ENCODE data around the gene GALR3. TPM values are rescaled to one million over a fixed set of nuclear protein-coding genes. Genes with fewer than 3 reads are reported as not detected.

GALR3 gene
- total RNA-seq, 1 experiment from 2014 or later, result not detected

GRCh38 chr22:37807410-37808293 is 15.5 kb upstream of the GALR3 start, which contains the start of gene GCAT:
Gene GCAT (plus strand): TSS chr22:37807934. CDS start chr22:37807968, 34 bp downstream.
- H3K4me1 ChIP-seq, result peaks cover 16% of the 10 kb centered on the region
- H3K36me3 ChIP-seq, result no peaks in the 10 kb centered on the region
- no peak within 1 kb of the TSS for H3K27ac ChIP-seq
- H3K4me3 ChIP-seq, result peak within 1 kb of the TSS; percentile 69
- DNase-seq, result peak; percentile 95 to 96
- H3K27me3 ChIP-seq, result no peaks in the 10 kb centered on the region
- no peaks in the 10 kb centered on the region for H3K9me3 ChIP-seq (replicated peaks)

- no peaks in the 10 kb centered on the region for H3K36me3 ChIP-seq
- peak in 1 of 2 experiments; percentile 17 for DNase-seq
- peak overlapping the region; percentile 69 for H3K4me3 ChIP-seq
- H3K4me1 ChIP-seq, result peaks cover 11% of the 10 kb centered on the region; the same call in 1 of the 2 replicates
- H3K9me3 ChIP-seq (replicated peaks), result no peaks in the 10 kb centered on the region
- H3K27ac ChIP-seq, result no peak overlapping the region
- H3K27me3 ChIP-seq, result no peaks in the 10 kb centered on the region
Observed at GRCh38 chr22:37808294-37808657, 14.9 kb upstream of the GALR3 start.

GRCh38 chr22:37809672-37810333 is 13.4 kb upstream of the GALR3 start:
- H3K9me3 ChIP-seq (replicated peaks), result no peaks in the 10 kb centered on the region
- no peaks in the 10 kb centered on the region for H3K27me3 ChIP-seq
- H3K36me3 ChIP-seq, result no peaks in the 10 kb centered on the region
- H3K4me1 ChIP-seq, result peaks cover 4% of the 10 kb centered on the region; the same call in 1 of the 2 replicates
- no peak overlapping the region for H3K4me3 ChIP-seq
- no peak for DNase-seq
- no peak overlapping the region for H3K27ac ChIP-seq

GRCh38 chr22:37811867-37812266 is 11.3 kb upstream of the GALR3 start:
- H3K27ac ChIP-seq, result no peak overlapping the region
- H3K9me3 ChIP-seq (replicated peaks), result no peaks in the 10 kb centered on the region
- DNase-seq, result no peak
- no peaks in the 10 kb centered on the region for H3K4me1 ChIP-seq
- H3K27me3 ChIP-seq, result no peaks in the 10 kb centered on the region
- no peak overlapping the region for H3K4me3 ChIP-seq
- no peaks in the 10 kb centered on the region for H3K36me3 ChIP-seq

- DNase-seq, result no peak
- Histone ChIP-seq H3K27ac (no peak overlapping the region), H3K27me3 (no peaks in the 10 kb centered on the region), H3K9me3 (replicated peaks) (no peaks in the 10 kb centered on the region), H3K4me3 (no peak overlapping the region), H3K4me1 (no peaks in the 10 kb centered on the region), H3K36me3 (no peaks in the 10 kb centered on the region)
Observed at GRCh38 chr22:37812869-37813678, 10.1 kb upstream of the GALR3 start.

- no peak overlapping the region for H3K27ac ChIP-seq
- H3K4me3 ChIP-seq, result no peak overlapping the region
- DNase-seq, result no peak
- no peaks in the 10 kb centered on the region for H3K4me1 ChIP-seq
- no peaks in the 10 kb centered on the region for H3K27me3 ChIP-seq
- H3K9me3 ChIP-seq (replicated peaks), result no peaks in the 10 kb centered on the region
- no peaks in the 10 kb centered on the region for H3K36me3 ChIP-seq
Observed at GRCh38 chr22:37815593-37815992, 7.6 kb upstream of the GALR3 start.

GRCh38 chr22:37816543-37817180 is 6.5 kb upstream of the GALR3 start:
- no peaks in the 10 kb centered on the region for H3K27me3 ChIP-seq
- H3K27ac ChIP-seq, result no peak overlapping the region
- no peaks in the 10 kb centered on the region for H3K9me3 ChIP-seq (replicated peaks)
- no peaks in the 10 kb centered on the region for H3K4me1 ChIP-seq
- DNase-seq, result no peak
- no peak overlapping the region for H3K4me3 ChIP-seq
- H3K36me3 ChIP-seq, result no peaks in the 10 kb centered on the region

- H3K4me3 ChIP-seq, result peak overlapping the region; percentile 53
- H3K4me1 ChIP-seq, result peaks cover 6% of the 10 kb centered on the region; the same call in 1 of the 2 replicates
- peak overlapping the region; percentile 77 for H3K27ac ChIP-seq
- DNase-seq, result peak; percentile 83 to 90
- no peaks in the 10 kb centered on the region for H3K27me3 ChIP-seq
- no peaks in the 10 kb centered on the region for H3K36me3 ChIP-seq
- H3K9me3 ChIP-seq (replicated peaks), result no peaks in the 10 kb centered on the region
Observed at GRCh38 chr22:37817705-37818408, 5.3 kb upstream of the GALR3 start.

GRCh38 chr22:37818409-37819104 is 4.6 kb upstream of the GALR3 start:
- H3K27ac ChIP-seq, result peak overlapping the region; percentile 77; the same call in 1 of the 2 replicates
- peak overlapping the region; percentile 53 for H3K4me3 ChIP-seq
- H3K4me1 ChIP-seq, result peaks cover 7% of the 10 kb centered on the region; the same call in 1 of the 2 replicates
- peak; percentile 79 to 80 for DNase-seq
- no peaks in the 10 kb centered on the region for H3K9me3 ChIP-seq (replicated peaks)
- no peaks in the 10 kb centered on the region for H3K36me3 ChIP-seq
- H3K27me3 ChIP-seq, result no peaks in the 10 kb centered on the region

- Histone ChIP-seq H3K27ac (no peak overlapping the region), H3K4me1 (peaks cover 7% of the 10 kb centered on the region; the same call in 1 of the 2 replicates), H3K4me3 (no peak overlapping the region), H3K27me3 (no peaks in the 10 kb centered on the region), H3K9me3 (replicated peaks) (no peaks in the 10 kb centered on the region), H3K36me3 (no peaks in the 10 kb centered on the region)
- DNase-seq, result no peak
Observed at GRCh38 chr22:37819105-37819433, 4.1 kb upstream of the GALR3 start.

GRCh38 chr22:37820350-37820749 is 2.8 kb upstream of the GALR3 start:
- no peaks in the 10 kb centered on the region for H3K9me3 ChIP-seq (replicated peaks)
- H3K27ac ChIP-seq, result no peak overlapping the region
- DNase-seq, result no peak
- H3K27me3 ChIP-seq, result no peaks in the 10 kb centered on the region
- H3K4me3 ChIP-seq, result no peak overlapping the region
- H3K36me3 ChIP-seq, result no peaks in the 10 kb centered on the region
- peaks cover 7% of the 10 kb centered on the region; the same call in 1 of the 2 replicates for H3K4me1 ChIP-seq

- Histone ChIP-seq H3K4me3 (no peak overlapping the region), H3K4me1 (peaks cover 7% of the 10 kb centered on the region; the same call in 1 of the 2 replicates), H3K36me3 (no peaks in the 10 kb centered on the region), H3K27ac (no peak overlapping the region), H3K27me3 (no peaks in the 10 kb centered on the region), H3K9me3 (replicated peaks) (no peaks in the 10 kb centered on the region)
- peak in 1 of 2 experiments; percentile 45 for DNase-seq
Observed at GRCh38 chr22:37822079-37822833, 926 bp upstream of the GALR3 start.
